ENCODE measurements around the gene LINC01488.

LINC01488 gene

GRCh38 chr11:69450857-69451220 is 30.6 kb upstream of the LINC01488 start:
- CTCF ChIA-PET: interaction anchor here (0.7 kb wide), 2 partner anchors 159 to 1024 kb away, joined by 3 to 7 read pairs; no protein-coding TSS in a partner anchor
- POLR2A ChIA-PET: no interaction called here
- Histone ChIP-seq H3K4me3 (ENCODE audit: low read depth, low read length) (no peak overlapping the region), H3K4me1 (ENCODE audit: control insufficient read depth, insufficient read depth, low read length) (no peaks in the 10 kb centered on the region), H3K36me3 (ENCODE audit: control insufficient read depth in 2 of 2, insufficient read depth in 1 of 2, low read length in 2 of 2) (no peaks in the 10 kb centered on the region), H3K27ac (ENCODE audit: extremely low read depth, low read depth, low read length) (no peak overlapping the region), H3K9me3 (ENCODE audit: control insufficient read depth, insufficient read depth, low read depth, low read length) (no peaks in the 10 kb centered on the region)
- TF ChIP-seq SCRT1 (tag by site-specific recombination; IDR thresholded peaks at IDR 0.05; ENCODE audit: borderline replicate concordance) (no peak), KLF9 (tag by site-specific recombination; IDR thresholded peaks at IDR 0.05; ENCODE audit: low read depth) (no peak), ZNF654 (tag by site-specific recombination; IDR thresholded peaks at IDR 0.05; ENCODE audit: low read depth) (no peak), ZFHX2 (tag by site-specific recombination; conservative IDR thresholded peaks at IDR 0.05) (no peak), ZFP69B (tag by site-specific recombination; IDR thresholded peaks at IDR 0.05) (no peak), ZEB2 (tag by site-specific recombination; IDR thresholded peaks at IDR 0.05) (no peak), ZNF184 (tag by site-specific recombination; IDR thresholded peaks at IDR 0.05) (no peak), ZBTB7A (tag by site-specific recombination; IDR thresholded peaks at IDR 0.05; ENCODE audit: low read depth) (no peak)

- CTCF ChIA-PET: interaction anchor here (0.7 kb wide), 1 partner anchor 1024 kb away, joined by 7 read pairs; no protein-coding TSS in a partner anchor
- H3K9me3 ChIP-seq (ENCODE audit: control insufficient read depth, insufficient read depth, low read depth, low read length): no peaks in the 10 kb centered on the region
- H3K27ac ChIP-seq (ENCODE audit: extremely low read depth, low read depth, low read length): no peak overlapping the region
- POLR2A ChIA-PET: no interaction called here
- no peak for TF ChIP-seq ZBTB8A (tag by site-specific recombination; IDR thresholded peaks at IDR 0.05)
- TF ChIP-seq ZNF394 (tag by site-specific recombination; IDR thresholded peaks at IDR 0.05; ENCODE audit: borderline replicate concordance): no peak
- no peak for TF ChIP-seq ZNF112 (tag by site-specific recombination; IDR thresholded peaks at IDR 0.05)
- no peak for TF ChIP-seq ZNF704 (tag by site-specific recombination; IDR thresholded peaks at IDR 0.05)
- no peak for TF ChIP-seq ZNF837 (tag by site-specific recombination; IDR thresholded peaks at IDR 0.05)
- TF ChIP-seq ZNF311 (tag by site-specific recombination; IDR thresholded peaks at IDR 0.05; ENCODE audit: borderline replicate concordance): no peak
- TF ChIP-seq ZNF571 (tag by site-specific recombination; IDR thresholded peaks at IDR 0.05): 0 out of 2 replicates have a peak, but pooled peaks have one; percentile 25
- no peak for TF ChIP-seq ZSCAN5A (tag by site-specific recombination; IDR thresholded peaks at IDR 0.05)
- TF ChIP-seq ZNF132 (tag by site-specific recombination; IDR thresholded peaks at IDR 0.05; ENCODE audit: borderline replicate concordance): no peak
- TF ChIP-seq CTCF (tag by site-specific recombination; IDR thresholded peaks at IDR 0.05): no peak
- TF ChIP-seq GLI2 (tag by site-specific recombination; IDR thresholded peaks at IDR 0.05; ENCODE audit: borderline replicate concordance, low read depth): no peak
- TF ChIP-seq FEZF1 (tag by site-specific recombination; IDR thresholded peaks at IDR 0.05): no peak
- TF ChIP-seq ZNF707 (tag by site-specific recombination; IDR thresholded peaks at IDR 0.05): no peak
- no peak for TF ChIP-seq PRDM6 (tag by site-specific recombination; IDR thresholded peaks at IDR 0.05)
- no peak for TF ChIP-seq ZNF610 (tag by site-specific recombination; IDR thresholded peaks at IDR 0.05; ENCODE audit: borderline replicate concordance)
- TF ChIP-seq ZNF366 (tag by site-specific recombination; conservative IDR thresholded peaks at IDR 0.05): peak; percentile 99
- peak; percentile 100 for TF ChIP-seq ZBTB17 (tag by site-specific recombination; IDR thresholded peaks at IDR 0.05)
- H3K36me3 ChIP-seq (ENCODE audit: control insufficient read depth in 2 of 2, insufficient read depth in 1 of 2, low read length in 2 of 2): no peaks in the 10 kb centered on the region
- no peak overlapping the region for H3K4me3 ChIP-seq (ENCODE audit: low read depth, low read length)
- no peaks in the 10 kb centered on the region for H3K4me1 ChIP-seq (ENCODE audit: control insufficient read depth, insufficient read depth, low read length)
These were observed 30.2 kb upstream of the LINC01488 start for GRCh38 chr11:69451289-69451688.
